ENCODE data around the gene GFRA1. TPM values are rescaled to one million over a fixed set of nuclear protein-coding genes. Genes with fewer than 3 reads are reported as not detected.

GFRA1 gene
- total and polyA plus RNA-seq, 2 of the 4 experiments (the other 2 are of a cell fraction): 9.1 to 9.3 TPM

DNA sequence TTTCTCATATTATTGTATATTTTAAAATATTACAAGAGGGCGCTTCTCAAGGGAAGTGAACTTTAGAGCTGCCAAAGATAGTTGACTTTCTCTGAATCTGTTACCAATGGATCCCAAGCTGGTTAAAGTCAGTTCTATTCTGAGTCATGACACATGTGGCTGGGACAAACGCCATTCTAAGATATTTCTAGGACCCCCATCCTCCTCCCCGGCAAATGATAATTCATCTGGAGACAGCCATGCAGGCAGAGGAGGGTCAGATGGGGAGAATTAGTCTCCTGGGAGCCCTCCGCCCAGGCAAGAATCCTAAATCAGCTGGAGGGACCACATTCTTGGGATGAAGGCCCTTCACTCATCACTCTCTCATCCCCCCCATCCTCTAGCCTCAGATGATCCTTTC, 187.7 kb downstream of the GFRA1 start:
- no peaks in the 10 kb centered on the region for H3K79me1 ChIP-seq (ENCODE audit: low read depth in 1 of 2, low read length in 2 of 2)
- no peak overlapping the region for H2BK5ac ChIP-seq (ENCODE audit: low read depth, low read length, poor library complexity, severe bottlenecking)
- POLR2A ChIA-PET (ENCODE audit: unreplicated experiment): no interaction called here
- no peak overlapping the region for H2AK5ac ChIP-seq (ENCODE audit: low read depth, low read length)
- no TSS peak for BruUV-seq (replicated peaks)
- H3K56ac ChIP-seq (ENCODE audit: extremely low read depth, insufficient read depth, low read length): no peak overlapping the region
- no peak overlapping the region for H3K14ac ChIP-seq (replicated peaks; ENCODE audit: low read depth, low read length)
- DNase-seq (no peak), ATAC-seq (ENCODE audit: low read depth) (no peak)
- no peaks in the 10 kb centered on the region; the same call in 1 of the 2 replicates for H3K9me1 ChIP-seq (ENCODE audit: insufficient read depth, low read length)
- no peaks in the 10 kb centered on the region for H3K4me1 ChIP-seq (ENCODE audit: control insufficient read depth, insufficient read depth, low read length)
- no peak overlapping the region for H4K5ac ChIP-seq (ENCODE audit: low read depth, low read length)
- H2AFZ ChIP-seq (replicated peaks; ENCODE audit: low read length, poor library complexity): no peak overlapping the region
- H3K9me3 ChIP-seq (ENCODE audit: control insufficient read depth, insufficient read depth, low read length): peaks cover 2% of the 10 kb centered on the region; the same call in 1 of the 2 replicates
- H3K4ac ChIP-seq (ENCODE audit: low read depth, low read length): no peak overlapping the region
- no peak overlapping the region for H3K18ac ChIP-seq (ENCODE audit: low read depth, low read length)
- H3K9ac ChIP-seq (ENCODE audit: low read depth, low read length): no peak overlapping the region
- no peak overlapping the region for H3K23ac ChIP-seq (ENCODE audit: low read depth, low read length)
- no peak overlapping the region for H2BK20ac ChIP-seq (ENCODE audit: low read depth, low read length)
- H4K8ac ChIP-seq (ENCODE audit: low read depth in 2 of 2, low read length in 2 of 2): no peak overlapping the region
- no peak overlapping the region for H3K4me2 ChIP-seq (ENCODE audit: low read depth, low read length)
- H2BK120ac ChIP-seq (ENCODE audit: low read depth, low read length): no peak overlapping the region
- no peaks in the 10 kb centered on the region for H3K27me3 ChIP-seq (ENCODE audit: control insufficient read depth, insufficient read depth, low read length)
- no peaks in the 10 kb centered on the region for H3K36me3 ChIP-seq (ENCODE audit: control insufficient read depth, insufficient read depth, low read length)
- CTCF ChIA-PET: no interaction called here
- H3K27ac ChIP-seq (ENCODE audit: insufficient read depth, low read length): no peak overlapping the region
- TF ChIP-seq BHLHE40 (IDR thresholded peaks at IDR 0.05; ENCODE audit: low read depth, low read length) (no peak), RAD21 (IDR thresholded peaks at IDR 0.05; ENCODE audit: low read length) (no peak), POLR2A (IDR thresholded peaks at IDR 0.05; ENCODE audit: low read depth, low read length) (no peak), NFE2L2 (IDR thresholded peaks at IDR 0.05; ENCODE audit: low read depth, low read length) (no peak), SMC3 (IDR thresholded peaks at IDR 0.05; ENCODE audit: low read depth, low read length) (no peak), FOS (IDR thresholded peaks at IDR 0.05; ENCODE audit: low read depth, low read length) (no peak), MAZ (IDR thresholded peaks at IDR 0.05; ENCODE audit: borderline replicate concordance, low read depth, low read length) (no peak), CHD1 (IDR thresholded peaks at IDR 0.05; ENCODE audit: low read depth, low read length) (no peak), MXI1 (IDR thresholded peaks at IDR 0.05; ENCODE audit: borderline replicate concordance, low read depth, low read length) (no peak)
- TF ChIP-seq, protein P1, sequence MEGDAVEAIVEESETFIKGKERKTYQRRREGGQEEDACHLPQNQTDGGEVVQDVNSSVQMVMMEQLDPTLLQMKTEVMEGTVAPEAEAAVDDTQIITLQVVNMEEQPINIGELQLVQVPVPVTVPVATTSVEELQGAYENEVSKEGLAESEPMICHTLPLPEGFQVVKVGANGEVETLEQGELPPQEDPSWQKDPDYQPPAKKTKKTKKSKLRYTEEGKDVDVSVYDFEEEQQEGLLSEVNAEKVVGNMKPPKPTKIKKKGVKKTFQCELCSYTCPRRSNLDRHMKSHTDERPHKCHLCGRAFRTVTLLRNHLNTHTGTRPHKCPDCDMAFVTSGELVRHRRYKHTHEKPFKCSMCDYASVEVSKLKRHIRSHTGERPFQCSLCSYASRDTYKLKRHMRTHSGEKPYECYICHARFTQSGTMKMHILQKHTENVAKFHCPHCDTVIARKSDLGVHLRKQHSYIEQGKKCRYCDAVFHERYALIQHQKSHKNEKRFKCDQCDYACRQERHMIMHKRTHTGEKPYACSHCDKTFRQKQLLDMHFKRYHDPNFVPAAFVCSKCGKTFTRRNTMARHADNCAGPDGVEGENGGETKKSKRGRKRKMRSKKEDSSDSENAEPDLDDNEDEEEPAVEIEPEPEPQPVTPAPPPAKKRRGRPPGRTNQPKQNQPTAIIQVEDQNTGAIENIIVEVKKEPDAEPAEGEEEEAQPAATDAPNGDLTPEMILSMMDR (conservative IDR thresholded peaks at IDR 0.05; ENCODE audit: low read depth, low read length): no peak
- TF ChIP-seq, protein P2, sequence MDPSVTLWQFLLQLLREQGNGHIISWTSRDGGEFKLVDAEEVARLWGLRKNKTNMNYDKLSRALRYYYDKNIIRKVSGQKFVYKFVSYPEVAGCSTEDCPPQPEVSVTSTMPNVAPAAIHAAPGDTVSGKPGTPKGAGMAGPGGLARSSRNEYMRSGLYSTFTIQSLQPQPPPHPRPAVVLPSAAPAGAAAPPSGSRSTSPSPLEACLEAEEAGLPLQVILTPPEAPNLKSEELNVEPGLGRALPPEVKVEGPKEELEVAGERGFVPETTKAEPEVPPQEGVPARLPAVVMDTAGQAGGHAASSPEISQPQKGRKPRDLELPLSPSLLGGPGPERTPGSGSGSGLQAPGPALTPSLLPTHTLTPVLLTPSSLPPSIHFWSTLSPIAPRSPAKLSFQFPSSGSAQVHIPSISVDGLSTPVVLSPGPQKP (IDR thresholded peaks at IDR 0.05; ENCODE audit: borderline replicate concordance, low read depth, low read length): no peak
- no peak overlapping the region for H2BK15ac ChIP-seq (ENCODE audit: low read depth, low read length)
- no peak overlapping the region for H3K4me3 ChIP-seq (ENCODE audit: insufficient read depth, low read depth, low read length)
- H4K20me1 ChIP-seq (ENCODE audit: insufficient read depth, low read length): no peaks in the 10 kb centered on the region
- dilution Hi-C loops (cut with HindIII; ENCODE audit: low sequenced_read_pairs, unreplicated experiment): no loop called here
- no peak overlapping the region for H4K91ac ChIP-seq (ENCODE audit: insufficient read depth, low read depth, low read length)
- no peak overlapping the region for H2AK9ac ChIP-seq (replicated peaks; ENCODE audit: low read depth, low read length, poor library complexity)
- no CpG with 5 or more reads among the region's 4 CpGs for WGBS, 2 experiments (ENCODE audit: extremely low coverage in 2 of 2, insufficient read length in 1 of 2)
- intact Hi-C loops (cut with micrococcal nuclease): no loop called here
- in situ Hi-C loops (cut with MboI; ENCODE audit: low sequenced_read_pairs): no loop called here
